ENCODE data around the gene PADI2. TPM values are rescaled to one million over a fixed set of nuclear protein-coding genes. Genes with fewer than 3 reads are reported as not detected.

PADI2 gene
- total and polyA plus RNA-seq, 2 donors (not counting 1 experiment from before 2014, with no cell fraction given), result 0.25 to 14.2 TPM

- no peak for DNase-seq
- TF ChIP-seq EZH2 (IDR thresholded peaks at IDR 0.05; ENCODE audit: borderline replicate concordance, insufficient read depth, low read depth, low read length, poor library complexity, severe bottlenecking) (no peak), CTCF (IDR thresholded peaks at IDR 0.05) (no peak)
- H3K79me2 ChIP-seq (ENCODE audit: control insufficient read depth, insufficient read depth, low read length), result no peaks in the 10 kb centered on the region
- H3K9me3 ChIP-seq (ENCODE audit: control extremely low read depth in 1 of 3, control insufficient read depth in 2 of 3, insufficient read depth in 1 of 3, low read length in 2 of 3), result no peaks in the 10 kb centered on the region
- no peak overlapping the region for H3K4me3 ChIP-seq (ENCODE audit: control extremely low read depth in 1 of 5, extremely low read depth in 1 of 5, insufficient read depth in 1 of 5, low read depth in 2 of 5, low read length in 4 of 5)
- intact Hi-C loops (cut with micrococcal nuclease), result no loop called here
- H3K27me3 ChIP-seq (replicated peaks in 1 of 4; ENCODE audit: control extremely low read depth in 1 of 4, control insufficient read depth in 3 of 4, insufficient read depth in 4 of 4, low read length in 3 of 4), result no peaks in the 10 kb centered on the region
- H4K20me1 ChIP-seq (ENCODE audit: control insufficient read depth, insufficient read depth, low read length, poor library complexity, severe bottlenecking), result no peaks in the 10 kb centered on the region
- 83% methylated on average over 11 of the region's 13 CpGs for WGBS (ENCODE audit: insufficient coverage)
- Mint-ChIP-seq H3K27ac (no peak overlapping the region), H3K27me3 (peaks cover 12% of the 10 kb centered on the region), H3K4me1 (no peaks in the 10 kb centered on the region), H3K9me3 (ENCODE audit: insufficient read depth) (no peaks in the 10 kb centered on the region), H3K4me3 (no peak overlapping the region)
- no peaks in the 10 kb centered on the region for H3K4me1 ChIP-seq (ENCODE audit: control insufficient read depth in 2 of 2, insufficient read depth in 2 of 2, low read length in 2 of 2)
- ChIA-PET CTCF (interaction anchor here (0.7 kb wide), 1 partner anchor 132 kb away, joined by 4 read pairs; no protein-coding TSS in a partner anchor), POLR2A (no interaction called here)
- no peak overlapping the region for H3K27ac ChIP-seq (ENCODE audit: low read length in 2 of 2)
- ATAC-seq (ENCODE audit: low read depth), result no peak
- H3K36me3 ChIP-seq (replicated peaks in 1 of 2; ENCODE audit: control extremely low read depth in 1 of 2, control insufficient read depth in 1 of 2, extremely low read depth in 1 of 2, insufficient read depth in 2 of 2, low read length in 1 of 2), result no peaks in the 10 kb centered on the region
- no peak overlapping the region for H2AFZ ChIP-seq (ENCODE audit: insufficient read depth, low read depth, low read length, poor library complexity, severe bottlenecking)
- H3K9ac ChIP-seq (ENCODE audit: low read length), result no peak overlapping the region
- H3K4me2 ChIP-seq (replicated peaks; ENCODE audit: low read depth, low read length, poor library complexity, severe bottlenecking), result no peak overlapping the region
Observed at GRCh38 chr1:17168091-17168876, 49.0 kb upstream of the PADI2 start.

GRCh38 chr1:17167786-17168090 is 48.5 kb upstream of the PADI2 start:
- no peaks in the 10 kb centered on the region for H3K9me3 ChIP-seq (ENCODE audit: control extremely low read depth in 1 of 3, control insufficient read depth in 2 of 3, insufficient read depth in 1 of 3, low read length in 2 of 3)
- H3K9ac ChIP-seq (ENCODE audit: low read length), result no peak overlapping the region
- H3K4me2 ChIP-seq (replicated peaks; ENCODE audit: low read depth, low read length, poor library complexity, severe bottlenecking), result no peak overlapping the region
- no peaks in the 10 kb centered on the region for H3K4me1 ChIP-seq (ENCODE audit: control insufficient read depth in 2 of 2, insufficient read depth in 2 of 2, low read length in 2 of 2)
- H3K79me2 ChIP-seq (ENCODE audit: control insufficient read depth, insufficient read depth, low read length), result no peaks in the 10 kb centered on the region
- ATAC-seq (ENCODE audit: low read depth) (no peak), DNase-seq (no peak)
- H3K27ac Mint-ChIP-seq, result no peak overlapping the region
- no peak for TF ChIP-seq CTCF (IDR thresholded peaks at IDR 0.05)
- TF ChIP-seq EZH2 (IDR thresholded peaks at IDR 0.05; ENCODE audit: borderline replicate concordance, insufficient read depth, low read depth, low read length, poor library complexity, severe bottlenecking), result no peak
- no peak overlapping the region for H3K4me3 Mint-ChIP-seq
- ChIA-PET CTCF (interaction anchor here (1.3 kb wide), 1 partner anchor 69 kb away, joined by 4 read pairs; no protein-coding TSS in a partner anchor), POLR2A (no interaction called here)
- H3K27ac ChIP-seq (ENCODE audit: low read length in 2 of 2), result no peak overlapping the region
- no peaks in the 10 kb centered on the region for H3K4me1 Mint-ChIP-seq
- H3K27me3 ChIP-seq (replicated peaks in 1 of 4; ENCODE audit: control extremely low read depth in 1 of 4, control insufficient read depth in 3 of 4, insufficient read depth in 4 of 4, low read length in 3 of 4), result no peaks in the 10 kb centered on the region
- intact Hi-C loops (cut with micrococcal nuclease), result no loop called here
- no peaks in the 10 kb centered on the region for H4K20me1 ChIP-seq (ENCODE audit: control insufficient read depth, insufficient read depth, low read length, poor library complexity, severe bottlenecking)
- no peak overlapping the region for H3K4me3 ChIP-seq (ENCODE audit: control extremely low read depth in 1 of 5, extremely low read depth in 1 of 5, insufficient read depth in 1 of 5, low read depth in 2 of 5, low read length in 4 of 5)
- H3K9me3 Mint-ChIP-seq (ENCODE audit: insufficient read depth), result no peaks in the 10 kb centered on the region
- no peak overlapping the region for H2AFZ ChIP-seq (ENCODE audit: insufficient read depth, low read depth, low read length, poor library complexity, severe bottlenecking)
- H3K36me3 ChIP-seq (replicated peaks in 1 of 2; ENCODE audit: control extremely low read depth in 1 of 2, control insufficient read depth in 1 of 2, extremely low read depth in 1 of 2, insufficient read depth in 2 of 2, low read length in 1 of 2), result no peaks in the 10 kb centered on the region
- H3K27me3 Mint-ChIP-seq, result peaks cover 6% of the 10 kb centered on the region
- WGBS (ENCODE audit: insufficient coverage), result 83% methylated on average over 4 of the region's 5 CpGs

Measured in B cell (primary cell).